HL-60 (cell line): ENCODE measurements around the gene HMGA1.
"Not testable (repeated sequence)": the region's sequence is repeated elsewhere in the genome, so short reads cannot be mapped to it uniquely, and the experiment has no call there.

ENCODE experiments used
- DNase-seq, 2 experiments: peaks; one replicate each; pipeline ENCODE4 v3.0.0-alpha.2; 2010 to 2020; ENCODE audit warnings: low read depth in 1 of 2, low spot score in 1 of 2
- H3K27ac ChIP-seq: fragments of 250-450 bp; sonication (Bioruptor Pico); replicated peaks from 2 replicates; pipeline ENCODE4 v1.5.1; 2020; ENCODE audit warnings: mild to moderate bottlenecking, moderate library complexity
- H3K27me3 ChIP-seq: fragments of 250-450 bp; sonication (Bioruptor Pico); 2 replicates; pipeline ENCODE4 v1.5.1; 2021; ENCODE audit warnings: mild to moderate bottlenecking, moderate library complexity; ENCODE audit not compliant: insufficient read depth, poor library complexity, severe bottlenecking
- H3K4me3 ChIP-seq: replicated peaks from 2 replicates; pipeline ENCODE4 v1.5.1; 2011; ENCODE audit warnings: mild to moderate bottlenecking, control low read depth, low read length; ENCODE audit not compliant: insufficient read depth
- GABPA ChIP-seq: IDR thresholded peaks from 2 replicates; pipeline ENCODE4 v1.6.1; 2012; ENCODE audit warnings: low read depth
- POLR2AphosphoS5 ChIP-seq: IDR thresholded peaks from 2 replicates; pipeline ENCODE4 v1.6.1; 2012; ENCODE audit warnings: low read depth
- SPI1 ChIP-seq: IDR thresholded peaks from 2 replicates; pipeline ENCODE4 v1.6.1; 2012; ENCODE audit warnings: low read depth, mild to moderate bottlenecking, borderline replicate concordance
- TF ChIP-seq, protein P1 (sequence below): IDR thresholded peaks from one replicate; pipeline ENCODE4 v1.5.1; 2011; ENCODE audit warnings: low read length, control low read depth, inconsistent platforms; ENCODE audit not compliant: insufficient read depth
- TF ChIP-seq, protein P2 (sequence below): IDR thresholded peaks from 2 replicates; pipeline ENCODE4 v1.6.1; 2012; ENCODE audit warnings: low read depth; ENCODE audit not compliant: insufficient replicate concordance

HMGA1 gene

DNA sequence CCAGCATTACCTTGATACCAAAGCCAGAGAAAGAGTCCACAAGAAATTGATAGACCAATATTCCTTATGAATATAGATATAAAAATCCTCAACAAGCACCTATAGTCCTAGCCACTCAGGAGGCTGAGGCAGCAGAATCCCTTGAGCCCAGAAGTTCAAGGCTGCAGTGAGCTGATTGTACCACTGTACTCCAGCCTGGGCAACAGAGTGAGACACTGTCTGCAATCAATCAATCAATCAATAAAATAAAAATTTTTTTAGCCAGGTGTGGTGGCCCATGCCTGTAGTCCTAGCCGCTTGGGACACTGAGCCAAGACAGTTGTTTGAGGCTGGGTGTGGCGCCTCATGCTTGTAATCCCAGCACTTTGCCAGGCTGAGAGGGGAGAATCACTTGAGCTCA, 31.1 kb downstream of the HMGA1 start:
- Histone ChIP-seq H3K27ac (no peak overlapping the region), H3K27me3 (no peaks in the 10 kb centered on the region), H3K4me3 (no peak overlapping the region)
- TF ChIP-seq, protein P1, sequence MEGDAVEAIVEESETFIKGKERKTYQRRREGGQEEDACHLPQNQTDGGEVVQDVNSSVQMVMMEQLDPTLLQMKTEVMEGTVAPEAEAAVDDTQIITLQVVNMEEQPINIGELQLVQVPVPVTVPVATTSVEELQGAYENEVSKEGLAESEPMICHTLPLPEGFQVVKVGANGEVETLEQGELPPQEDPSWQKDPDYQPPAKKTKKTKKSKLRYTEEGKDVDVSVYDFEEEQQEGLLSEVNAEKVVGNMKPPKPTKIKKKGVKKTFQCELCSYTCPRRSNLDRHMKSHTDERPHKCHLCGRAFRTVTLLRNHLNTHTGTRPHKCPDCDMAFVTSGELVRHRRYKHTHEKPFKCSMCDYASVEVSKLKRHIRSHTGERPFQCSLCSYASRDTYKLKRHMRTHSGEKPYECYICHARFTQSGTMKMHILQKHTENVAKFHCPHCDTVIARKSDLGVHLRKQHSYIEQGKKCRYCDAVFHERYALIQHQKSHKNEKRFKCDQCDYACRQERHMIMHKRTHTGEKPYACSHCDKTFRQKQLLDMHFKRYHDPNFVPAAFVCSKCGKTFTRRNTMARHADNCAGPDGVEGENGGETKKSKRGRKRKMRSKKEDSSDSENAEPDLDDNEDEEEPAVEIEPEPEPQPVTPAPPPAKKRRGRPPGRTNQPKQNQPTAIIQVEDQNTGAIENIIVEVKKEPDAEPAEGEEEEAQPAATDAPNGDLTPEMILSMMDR, result no peak
- TF ChIP-seq GABPA (no peak), POLR2AphosphoS5 (no peak), SPI1 (no peak)
- TF ChIP-seq, protein P2, sequence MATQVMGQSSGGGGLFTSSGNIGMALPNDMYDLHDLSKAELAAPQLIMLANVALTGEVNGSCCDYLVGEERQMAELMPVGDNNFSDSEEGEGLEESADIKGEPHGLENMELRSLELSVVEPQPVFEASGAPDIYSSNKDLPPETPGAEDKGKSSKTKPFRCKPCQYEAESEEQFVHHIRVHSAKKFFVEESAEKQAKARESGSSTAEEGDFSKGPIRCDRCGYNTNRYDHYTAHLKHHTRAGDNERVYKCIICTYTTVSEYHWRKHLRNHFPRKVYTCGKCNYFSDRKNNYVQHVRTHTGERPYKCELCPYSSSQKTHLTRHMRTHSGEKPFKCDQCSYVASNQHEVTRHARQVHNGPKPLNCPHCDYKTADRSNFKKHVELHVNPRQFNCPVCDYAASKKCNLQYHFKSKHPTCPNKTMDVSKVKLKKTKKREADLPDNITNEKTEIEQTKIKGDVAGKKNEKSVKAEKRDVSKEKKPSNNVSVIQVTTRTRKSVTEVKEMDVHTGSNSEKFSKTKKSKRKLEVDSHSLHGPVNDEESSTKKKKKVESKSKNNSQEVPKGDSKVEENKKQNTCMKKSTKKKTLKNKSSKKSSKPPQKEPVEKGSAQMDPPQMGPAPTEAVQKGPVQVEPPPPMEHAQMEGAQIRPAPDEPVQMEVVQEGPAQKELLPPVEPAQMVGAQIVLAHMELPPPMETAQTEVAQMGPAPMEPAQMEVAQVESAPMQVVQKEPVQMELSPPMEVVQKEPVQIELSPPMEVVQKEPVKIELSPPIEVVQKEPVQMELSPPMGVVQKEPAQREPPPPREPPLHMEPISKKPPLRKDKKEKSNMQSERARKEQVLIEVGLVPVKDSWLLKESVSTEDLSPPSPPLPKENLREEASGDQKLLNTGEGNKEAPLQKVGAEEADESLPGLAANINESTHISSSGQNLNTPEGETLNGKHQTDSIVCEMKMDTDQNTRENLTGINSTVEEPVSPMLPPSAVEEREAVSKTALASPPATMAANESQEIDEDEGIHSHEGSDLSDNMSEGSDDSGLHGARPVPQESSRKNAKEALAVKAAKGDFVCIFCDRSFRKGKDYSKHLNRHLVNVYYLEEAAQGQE, result no peak
- no peak for DNase-seq

DNA sequence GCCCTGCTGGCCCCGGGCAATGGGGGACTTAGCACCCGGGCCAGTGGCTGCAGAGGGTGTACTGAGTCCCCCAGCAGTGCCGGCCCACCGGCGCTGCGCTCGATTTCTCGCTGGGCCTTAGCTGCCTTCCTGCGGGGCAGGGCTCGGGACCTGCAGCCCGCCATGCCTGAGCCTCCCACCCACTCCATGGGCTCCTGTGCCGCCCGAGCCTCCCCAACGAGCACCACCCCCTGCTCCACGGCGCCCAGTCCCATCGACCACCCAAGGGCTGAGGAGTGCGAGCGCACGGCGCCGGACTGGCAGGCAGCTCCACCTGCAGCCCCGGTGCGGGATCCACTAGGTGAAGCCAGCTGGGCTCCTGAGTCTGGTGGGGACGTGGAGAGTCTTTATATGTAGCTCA, 32.5 kb downstream of the HMGA1 start:
- H3K27ac ChIP-seq, H3K4me3 ChIP-seq, DNase-seq, H3K27me3 ChIP-seq: not testable (repeated sequence)

DNA sequence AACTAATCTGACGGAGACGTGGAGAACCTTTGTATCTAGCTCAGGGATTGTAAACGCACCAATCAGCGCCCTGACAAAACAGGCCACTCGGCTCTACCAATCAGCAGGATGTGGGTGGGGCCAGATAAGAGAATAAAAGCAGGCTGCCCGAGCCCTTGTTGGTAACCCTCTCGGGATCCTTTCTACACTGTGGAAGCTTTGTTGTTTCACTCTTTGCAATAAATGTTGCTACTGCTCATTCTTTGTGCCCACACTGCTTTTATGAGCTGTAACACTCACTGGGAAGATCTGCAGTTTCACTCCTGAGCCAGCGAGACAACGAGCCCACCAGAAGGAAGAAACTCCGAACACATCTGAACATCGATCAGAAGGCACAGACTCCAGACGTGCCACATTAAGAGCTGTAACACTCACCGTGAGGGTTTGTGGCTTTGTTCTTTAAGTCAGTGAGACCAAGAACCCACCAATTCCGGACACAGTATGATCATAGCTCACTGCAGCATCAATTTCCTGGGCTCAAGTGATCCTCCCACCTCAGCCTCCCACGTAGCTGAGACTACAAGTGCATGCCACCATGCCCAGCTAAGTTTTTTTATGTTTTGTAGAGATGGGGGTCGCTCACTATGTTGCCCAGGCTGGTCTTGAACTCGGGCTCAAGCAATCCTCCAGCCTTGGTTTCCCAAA, 33.1 kb downstream of the HMGA1 start:
- not testable (repeated sequence) for DNase-seq, H3K4me3 ChIP-seq, H3K27me3 ChIP-seq, H3K27ac ChIP-seq

DNA sequence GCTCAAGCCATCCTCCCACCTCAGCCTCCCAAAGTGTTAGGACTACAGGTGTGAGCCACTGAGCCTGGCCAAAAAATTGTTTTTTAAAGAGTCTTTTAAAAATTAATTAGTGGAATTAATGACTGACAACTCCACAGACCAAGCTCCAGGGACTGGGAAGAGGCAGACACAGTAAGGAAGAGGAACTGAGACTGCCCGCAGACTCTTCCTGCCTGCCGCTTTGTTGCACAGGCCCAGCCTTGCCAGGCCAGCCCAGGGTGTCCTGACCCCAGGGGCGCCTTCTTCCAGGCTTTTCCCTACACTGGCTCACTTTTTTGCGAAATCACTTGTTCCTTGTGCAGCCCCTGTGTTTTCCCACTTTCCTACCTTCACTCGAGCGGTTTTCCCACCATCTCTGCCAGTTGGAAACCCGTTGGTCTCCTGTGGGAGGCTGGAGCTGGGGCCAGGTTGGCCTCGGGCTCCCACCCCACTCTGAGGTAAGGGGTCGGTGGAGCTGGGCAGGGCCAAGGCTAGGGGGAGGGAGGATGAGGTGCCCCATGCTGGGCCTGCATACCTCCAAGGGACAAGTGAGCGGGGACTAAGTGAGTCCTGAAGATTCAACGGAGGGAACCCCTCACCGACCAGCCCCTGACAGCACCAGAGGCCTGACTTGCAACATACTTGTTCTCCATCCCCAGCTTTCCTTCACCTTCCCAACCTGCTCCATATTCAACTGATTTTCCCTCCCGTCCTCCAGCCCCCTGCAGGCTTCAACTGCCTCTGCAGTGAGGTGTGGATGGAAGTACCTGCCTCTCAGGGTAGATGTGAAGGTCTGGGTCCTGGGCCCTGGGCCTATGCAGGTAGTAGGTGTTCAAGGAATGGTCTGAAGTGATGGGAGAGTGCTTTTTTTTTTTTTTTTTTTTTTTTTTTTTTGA, 35.6 kb downstream of the HMGA1 start:
- Histone ChIP-seq H3K4me3 (no peak overlapping the region), H3K27ac (peak overlapping the region; percentile 70), H3K27me3 (no peaks in the 10 kb centered on the region)
- DNase-seq, result peak in 1 of 2 experiments; percentile 60
- TF ChIP-seq SPI1, result peak; percentile 76
- TF ChIP-seq, protein P1, result no peak

DNA sequence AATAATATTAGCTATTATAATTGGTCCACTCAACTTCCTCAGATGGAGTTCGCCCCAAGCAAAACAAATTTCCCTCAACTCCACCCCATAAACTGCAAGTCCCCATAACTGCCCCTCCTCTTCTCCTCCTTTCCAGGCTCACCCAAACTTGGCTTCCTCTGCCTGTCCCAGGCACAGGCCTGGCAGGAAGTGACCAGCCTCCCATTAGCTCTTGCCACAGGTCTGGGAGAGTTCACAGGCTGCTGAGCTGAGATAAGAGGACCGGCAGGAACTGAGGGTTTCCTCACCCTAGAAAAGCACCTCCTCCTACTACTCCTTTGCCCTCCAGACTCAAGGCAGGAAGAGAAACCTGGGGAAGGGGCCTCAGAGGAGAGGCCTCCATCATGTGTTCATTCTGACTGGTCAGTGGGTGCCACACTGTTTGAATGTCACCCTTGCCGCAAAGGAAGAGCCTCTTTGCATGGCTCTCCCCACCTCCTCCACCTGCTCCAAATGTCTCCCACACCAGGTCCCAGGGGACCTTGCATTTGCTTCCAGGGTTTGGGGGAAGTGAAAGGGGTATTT, 36.7 kb downstream of the HMGA1 start:
- peak overlapping the region; percentile 48 for H3K27ac ChIP-seq
- DNase-seq, result peak; percentile 65 to 93
- H3K4me3 ChIP-seq, result no peak overlapping the region
- H3K27me3 ChIP-seq, result no peaks in the 10 kb centered on the region
- peak; percentile 80 for TF ChIP-seq POLR2AphosphoS5
- TF ChIP-seq, protein P1, result no peak
- peak; percentile 55; the same call in 1 of the 2 replicates for TF ChIP-seq SPI1
